GM12874 (cell line): Measurements from ENCODE around the gene CEP78.

Experiments used
- CTCF ChIP-seq: IDR thresholded peaks from 2 replicates; pipeline ENCODE4 v1.5.1; 2011; ENCODE audit warnings: low read depth, mild to moderate bottlenecking, control low read depth, low read length, moderate library complexity; ENCODE audit not compliant: insufficient read depth

The CEP78 gene

DNA sequence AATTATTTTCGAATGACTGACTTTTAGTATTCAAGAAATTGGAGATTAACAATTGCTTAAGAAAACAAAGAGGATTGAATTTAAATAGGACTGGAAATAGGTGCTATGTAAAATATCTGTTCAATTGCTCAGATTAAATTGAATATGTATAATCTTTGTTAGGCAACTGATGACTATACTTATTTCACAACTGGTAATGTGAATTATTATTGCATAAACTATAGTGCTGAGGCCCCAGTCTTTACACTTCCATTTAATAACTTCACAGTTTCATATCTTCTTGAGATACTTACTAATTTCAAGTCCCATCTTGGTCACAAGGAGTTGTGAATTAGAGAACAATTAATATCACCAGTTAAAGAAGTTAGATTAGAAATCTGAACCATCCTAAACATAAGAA, 16.7 kb downstream of the CEP78 start:
- TF ChIP-seq CTCF: no peak

GRCh38 chr9:78253285-78253684, 17.4 kb downstream of the CEP78 start:
- TF ChIP-seq CTCF: no peak

DNA sequence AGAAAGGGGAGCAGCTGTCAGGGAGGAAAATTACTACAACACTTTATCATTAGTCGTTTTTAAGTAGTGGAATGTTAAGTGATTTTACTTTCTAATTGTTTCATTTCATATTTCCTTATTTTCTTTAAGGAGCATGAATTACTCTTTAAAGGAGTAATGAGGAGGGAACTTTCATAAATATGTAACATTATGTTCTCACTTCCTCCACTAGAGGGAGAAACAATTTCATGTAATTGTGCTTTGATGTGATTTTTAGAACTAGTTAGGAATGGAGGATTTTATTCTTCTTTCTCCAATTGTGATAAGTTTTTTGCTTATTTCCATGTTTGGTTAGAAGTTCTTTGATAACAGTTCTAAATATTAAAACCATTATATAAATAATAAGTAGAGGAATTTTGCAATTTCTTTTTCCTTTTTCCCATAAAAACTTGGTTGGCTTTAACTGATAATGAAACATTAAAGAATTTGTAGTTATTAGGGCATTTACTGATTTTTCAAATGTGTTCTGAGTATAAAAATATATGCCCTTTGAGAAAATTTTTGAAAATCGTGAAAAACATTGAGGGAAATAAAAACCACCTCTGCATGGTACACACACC, 25.6 kb downstream of the CEP78 start:
- TF ChIP-seq CTCF: no peak

- no peak for TF ChIP-seq CTCF
These were observed 26.8 kb downstream of the CEP78 start for GRCh38 chr9:78262655-78263054.

DNA sequence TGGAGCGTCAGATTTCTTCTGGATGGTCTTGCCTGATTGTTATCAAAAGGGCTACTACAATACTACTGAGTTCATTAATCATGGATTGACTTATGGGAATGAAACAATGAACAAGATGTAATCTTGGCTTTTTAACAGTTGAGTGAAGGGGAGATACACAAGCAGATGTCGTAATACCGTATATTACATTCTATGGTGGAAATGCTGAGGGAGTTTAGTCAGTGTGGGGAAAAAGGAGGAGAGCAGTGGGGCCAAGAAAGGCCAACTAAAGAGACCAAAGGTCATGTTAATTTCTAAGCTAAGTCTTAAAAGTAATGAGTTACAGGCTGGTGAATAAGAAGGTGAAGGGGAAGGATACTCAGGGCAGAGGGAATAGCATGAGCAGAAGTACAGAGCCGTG, 32.0 kb downstream of the CEP78 start:
- TF ChIP-seq CTCF: no peak

GRCh38 chr9:78269784-78270183, 33.9 kb downstream of the CEP78 start:
- TF ChIP-seq CTCF: no peak

DNA sequence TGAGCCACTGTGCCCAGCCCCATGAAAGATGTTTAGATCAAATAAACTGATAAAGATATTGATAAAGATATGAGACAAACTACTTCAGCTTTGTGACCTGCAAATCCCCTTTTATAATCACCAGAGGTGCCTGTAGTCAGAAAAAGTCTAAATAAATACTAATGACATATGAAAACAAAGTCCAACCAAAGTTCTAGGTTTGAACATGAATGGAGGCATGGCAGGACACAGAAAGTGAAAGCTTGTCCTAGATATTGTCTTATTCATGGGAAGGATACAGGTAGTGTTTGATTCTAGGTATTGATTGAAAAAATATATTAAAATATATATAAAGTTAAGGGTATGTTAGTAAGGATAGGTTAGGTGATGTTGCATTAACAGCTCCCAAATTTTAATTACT, 36.4 kb downstream of the CEP78 start:
- no peak for TF ChIP-seq CTCF

- no peak for TF ChIP-seq CTCF
These were observed 37.9 kb downstream of the CEP78 start for GRCh38 chr9:78273761-78274160.
